Colonic mucosa (tissue), 4 donors: ENCODE measurements around the gene APOO. TPM values are rescaled to one million over a fixed set of nuclear protein-coding genes. Genes with fewer than 3 reads are reported as not detected.

Experiments
- DNase-seq: peaks from one replicate; pipeline ENCODE4 v3.0.0-alpha.2; 2020
- H3K27ac ChIP-seq: fragments of 200-600 bp; one replicate; pipeline ENCODE4 v1.8.0; 2021
- H3K27me3 ChIP-seq: fragments of 200-600 bp; one replicate; pipeline ENCODE4 v1.8.0; 2021
- H3K36me3 ChIP-seq: fragments of 200-600 bp; one replicate; pipeline ENCODE4 v1.8.0; 2021
- H3K4me1 ChIP-seq: fragments of 200-600 bp; one replicate; pipeline ENCODE4 v1.8.0; 2021; ENCODE audit warnings: mild to moderate bottlenecking
- H3K4me3 ChIP-seq: fragments of 200-600 bp; one replicate; pipeline ENCODE4 v1.8.0; 2021
- H3K9ac ChIP-seq, 2 donors: one replicate each; pipeline ENCODE4 v1.7.0; 2013; ENCODE audit warnings: control low read depth in 2 of 2, low read depth in 2 of 2, low read length in 2 of 2
- H3K9me3 ChIP-seq: fragments of 200-600 bp; one replicate; pipeline ENCODE4 v1.8.0; 2021
- intact Hi-C: fragments of 100-400 bp; cut with DNase I; formaldehyde crosslinking; loops from one replicate; pipeline ENCODE4 v1.14.1; 2022
- total RNA-seq, 2 donors: library from RNA; stranded (reverse); fragmentation: NEBNext Ultra II Directional in 1 of 2; extraction: Animal tissue kit (Norgen Biotek cat#: 25700) in 1 of 2; gene quantifications; one replicate each; pipeline ENCODE4 v1.2.1, GENCODE V29; 2021
- TF ChIP-seq, protein P1 (sequence below): fragments of 200-600 bp; IDR thresholded peaks from one replicate; pipeline ENCODE4 v1.8.0; 2022; ENCODE audit warnings: antibody characterized with exemption, mild to moderate bottlenecking
- donor health status: healthy.
- donor health status: DM: no; HTN: no; CAD: no.
- donor health status: DM: no; HTN: no; CAD: no.

Gene APOO
- total RNA-seq, 2 donors from 2014 or later: 36.3 to 38.9 TPM

DNA sequence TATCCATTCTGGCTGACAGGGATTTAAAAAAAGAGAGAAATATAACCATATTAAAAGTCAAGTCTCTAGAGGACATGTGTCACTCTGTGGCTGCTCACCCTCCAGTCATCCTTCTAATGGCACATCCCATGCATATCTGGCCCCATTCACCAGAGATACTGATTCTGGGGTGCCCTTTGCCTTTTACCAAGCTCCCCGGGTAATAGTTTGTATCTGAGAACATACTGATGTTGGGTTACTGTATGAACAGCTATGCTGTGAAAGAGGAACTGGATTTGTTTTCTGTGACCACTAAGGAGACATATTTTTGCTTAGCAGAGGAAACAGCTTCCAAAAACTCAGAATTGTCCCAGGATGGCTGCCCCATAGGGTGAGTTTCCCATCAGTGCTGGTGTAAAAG lies 68.8 kb downstream of the APOO start:
- TF ChIP-seq, protein P1, sequence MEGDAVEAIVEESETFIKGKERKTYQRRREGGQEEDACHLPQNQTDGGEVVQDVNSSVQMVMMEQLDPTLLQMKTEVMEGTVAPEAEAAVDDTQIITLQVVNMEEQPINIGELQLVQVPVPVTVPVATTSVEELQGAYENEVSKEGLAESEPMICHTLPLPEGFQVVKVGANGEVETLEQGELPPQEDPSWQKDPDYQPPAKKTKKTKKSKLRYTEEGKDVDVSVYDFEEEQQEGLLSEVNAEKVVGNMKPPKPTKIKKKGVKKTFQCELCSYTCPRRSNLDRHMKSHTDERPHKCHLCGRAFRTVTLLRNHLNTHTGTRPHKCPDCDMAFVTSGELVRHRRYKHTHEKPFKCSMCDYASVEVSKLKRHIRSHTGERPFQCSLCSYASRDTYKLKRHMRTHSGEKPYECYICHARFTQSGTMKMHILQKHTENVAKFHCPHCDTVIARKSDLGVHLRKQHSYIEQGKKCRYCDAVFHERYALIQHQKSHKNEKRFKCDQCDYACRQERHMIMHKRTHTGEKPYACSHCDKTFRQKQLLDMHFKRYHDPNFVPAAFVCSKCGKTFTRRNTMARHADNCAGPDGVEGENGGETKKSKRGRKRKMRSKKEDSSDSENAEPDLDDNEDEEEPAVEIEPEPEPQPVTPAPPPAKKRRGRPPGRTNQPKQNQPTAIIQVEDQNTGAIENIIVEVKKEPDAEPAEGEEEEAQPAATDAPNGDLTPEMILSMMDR: no peak
- Histone ChIP-seq H3K27me3 (no peaks in the 10 kb centered on the region), H3K9ac (no peak overlapping the region), H3K4me1 (no peaks in the 10 kb centered on the region), H3K27ac (no peak overlapping the region), H3K9me3 (no peaks in the 10 kb centered on the region), H3K4me3 (no peak overlapping the region), H3K36me3 (no peaks in the 10 kb centered on the region)
- DNase-seq: no peak
- intact Hi-C loops: no loop called here

DNA sequence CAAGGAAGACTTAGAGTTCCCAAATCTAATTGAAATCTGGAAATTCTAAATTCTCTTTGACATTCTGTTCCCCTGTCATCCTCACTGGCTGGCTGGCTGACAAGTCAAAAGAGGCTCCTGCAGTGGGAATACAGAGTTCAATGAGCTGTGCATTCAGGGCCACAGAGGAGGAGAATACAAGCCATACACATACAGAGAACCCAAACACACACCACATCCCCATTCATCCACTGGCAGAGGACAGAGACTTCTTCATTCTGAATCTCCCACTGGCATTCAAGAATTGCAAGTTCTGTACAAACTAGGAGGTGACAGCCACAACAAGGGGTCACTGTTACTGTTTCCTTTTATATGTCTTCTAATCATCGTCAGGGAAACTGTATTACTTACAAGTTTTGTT lies 75.0 kb downstream of the APOO start:
- intact Hi-C loops: no loop called here
- TF ChIP-seq, protein P1: no peak

DNA sequence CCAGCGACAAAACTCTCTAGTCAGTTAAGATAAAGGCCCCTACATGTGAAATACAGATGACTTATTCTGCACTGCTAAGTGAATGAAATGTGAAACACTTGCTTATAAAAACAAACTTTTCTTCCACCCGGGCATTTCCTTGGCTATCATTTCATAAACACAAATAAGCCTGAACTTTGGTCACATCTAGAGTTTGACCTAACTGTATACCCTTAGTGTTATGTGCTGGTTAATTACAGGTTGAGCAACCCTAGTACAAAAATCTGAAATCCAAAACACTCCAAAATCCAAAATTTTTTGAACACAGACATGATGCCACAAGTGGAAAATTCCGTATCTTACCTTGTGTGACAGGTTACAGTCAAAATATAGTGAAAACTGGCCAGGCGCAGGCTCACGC lies 78.9 kb downstream of the APOO start:
- H3K4me3 ChIP-seq: no peak overlapping the region
- H3K27me3 ChIP-seq: no peaks in the 10 kb centered on the region
- H3K27ac ChIP-seq: no peak overlapping the region
- no peak overlapping the region for H3K9ac ChIP-seq
- no peaks in the 10 kb centered on the region for H3K9me3 ChIP-seq
- H3K4me1 ChIP-seq: no peaks in the 10 kb centered on the region
- no peak for DNase-seq
- TF ChIP-seq, protein P1: no peak
- intact Hi-C loops: no loop called here
- no peaks in the 10 kb centered on the region for H3K36me3 ChIP-seq

More for the DNA sequence above, 75.0 kb downstream of the APOO start:
- H3K27ac ChIP-seq: no peak overlapping the region
- no peaks in the 10 kb centered on the region for H3K9me3 ChIP-seq
- H3K27me3 ChIP-seq: no peaks in the 10 kb centered on the region
- no peaks in the 10 kb centered on the region for H3K4me1 ChIP-seq
- no peak overlapping the region for H3K4me3 ChIP-seq
- H3K36me3 ChIP-seq: no peaks in the 10 kb centered on the region
- no peak overlapping the region for H3K9ac ChIP-seq
- no peak for DNase-seq

DNA sequence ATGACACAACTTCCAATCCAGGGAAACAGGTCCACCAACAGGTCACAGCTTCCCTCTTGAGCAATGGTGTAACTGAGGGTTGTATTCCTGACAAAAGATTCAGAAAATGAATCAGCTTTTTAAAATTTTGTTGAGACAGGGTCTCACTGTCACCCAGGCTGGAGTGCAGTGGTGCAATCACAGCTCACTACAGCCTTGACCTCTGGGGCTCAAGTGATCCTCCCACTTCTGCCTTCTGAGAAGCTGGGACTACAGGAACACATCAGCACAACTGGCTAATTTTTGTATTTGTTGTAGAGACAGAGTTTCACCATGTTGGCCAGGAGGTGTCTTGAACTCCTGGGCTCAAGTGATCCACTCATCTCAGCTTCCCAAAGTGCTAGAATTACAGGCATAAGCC lies 81.1 kb downstream of the APOO start:
- intact Hi-C loops: no loop called here
- no peak overlapping the region for H3K27ac ChIP-seq
- TF ChIP-seq, protein P1: no peak
- no peak overlapping the region for H3K4me3 ChIP-seq
- no peak for DNase-seq
- H3K9ac ChIP-seq: no peak overlapping the region
- H3K9me3 ChIP-seq: no peaks in the 10 kb centered on the region
- H3K36me3 ChIP-seq: no peaks in the 10 kb centered on the region
- no peaks in the 10 kb centered on the region for H3K27me3 ChIP-seq
- H3K4me1 ChIP-seq: no peaks in the 10 kb centered on the region

DNA sequence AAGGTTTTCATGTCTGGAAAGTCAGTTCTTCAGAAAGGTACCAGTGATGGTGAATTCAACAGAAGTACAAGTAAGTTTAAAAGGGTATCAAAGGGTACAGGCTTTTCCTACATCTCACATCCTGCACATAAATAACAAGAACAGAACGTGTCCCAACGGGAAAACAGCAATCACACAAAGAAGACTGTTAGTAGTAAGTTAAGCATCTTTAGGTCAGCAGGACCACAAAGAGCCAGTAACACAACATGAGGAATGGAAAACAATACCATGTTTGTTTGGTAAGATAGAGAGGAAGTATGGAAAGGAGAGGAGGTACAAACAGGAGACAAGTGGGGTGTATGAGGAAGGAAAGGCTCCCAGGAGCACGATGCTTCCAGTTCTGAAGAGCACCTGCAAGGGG lies 81.5 kb downstream of the APOO start:
- Histone ChIP-seq H3K4me3 (no peak overlapping the region), H3K9ac (no peak overlapping the region), H3K4me1 (no peaks in the 10 kb centered on the region), H3K27ac (no peak overlapping the region), H3K27me3 (no peaks in the 10 kb centered on the region), H3K9me3 (no peaks in the 10 kb centered on the region), H3K36me3 (no peaks in the 10 kb centered on the region)
- TF ChIP-seq, protein P1: no peak
- intact Hi-C loops: no loop called here
- DNase-seq: no peak

DNA sequence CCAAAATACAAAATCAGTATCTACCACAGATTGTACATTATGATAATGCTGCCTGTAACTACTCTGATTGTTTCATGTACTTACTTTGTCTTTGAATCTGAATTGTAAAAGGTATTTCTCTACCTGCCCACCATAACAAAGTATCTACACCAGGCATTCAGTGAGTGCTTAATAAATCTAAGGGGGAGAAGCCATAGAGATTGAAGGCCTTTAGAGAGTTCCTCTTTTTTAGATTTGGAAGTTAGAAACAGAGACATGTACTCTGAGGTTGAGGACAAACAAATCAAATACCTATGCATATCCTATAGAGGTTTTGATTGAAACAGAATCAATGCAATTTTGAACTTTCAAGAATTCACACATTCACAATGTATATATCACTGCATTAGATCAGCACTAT lies 82.1 kb downstream of the APOO start:
- intact Hi-C loops: no loop called here
- DNase-seq: no peak
- Histone ChIP-seq H3K4me1 (no peaks in the 10 kb centered on the region), H3K36me3 (no peaks in the 10 kb centered on the region), H3K9me3 (no peaks in the 10 kb centered on the region), H3K9ac (no peak overlapping the region), H3K27ac (no peak overlapping the region), H3K4me3 (no peak overlapping the region), H3K27me3 (no peaks in the 10 kb centered on the region)
- TF ChIP-seq, protein P1: no peak
